ENCODE results near the gene CNNM2.

DNA sequence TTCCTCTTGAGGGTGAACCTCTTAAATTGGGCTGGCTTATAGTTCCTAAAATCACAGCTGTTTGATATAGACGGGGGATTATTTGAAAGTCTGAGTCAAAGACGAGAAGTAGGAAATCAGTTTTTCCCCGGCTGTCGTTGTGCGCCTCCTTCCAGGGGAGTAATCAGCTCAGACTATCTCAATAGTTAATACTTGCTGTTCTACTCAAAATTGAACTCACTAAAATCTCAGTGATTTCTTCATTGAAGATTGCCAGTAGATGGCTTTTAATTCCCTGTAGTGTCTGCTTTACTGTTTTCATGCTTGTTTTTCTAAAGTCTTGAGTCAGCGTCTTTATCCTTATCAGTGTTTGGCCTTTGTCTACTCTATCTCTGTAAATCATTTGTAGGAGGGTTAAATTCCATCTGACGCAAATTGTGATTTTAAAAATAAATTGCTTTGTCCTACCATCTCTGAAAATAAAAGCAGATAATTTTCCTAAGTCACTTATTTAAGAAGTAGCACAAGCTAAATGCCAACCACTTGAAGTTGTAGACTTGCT, 47.3 kb downstream of the CNNM2 start:
- TF ChIP-seq, protein P1, sequence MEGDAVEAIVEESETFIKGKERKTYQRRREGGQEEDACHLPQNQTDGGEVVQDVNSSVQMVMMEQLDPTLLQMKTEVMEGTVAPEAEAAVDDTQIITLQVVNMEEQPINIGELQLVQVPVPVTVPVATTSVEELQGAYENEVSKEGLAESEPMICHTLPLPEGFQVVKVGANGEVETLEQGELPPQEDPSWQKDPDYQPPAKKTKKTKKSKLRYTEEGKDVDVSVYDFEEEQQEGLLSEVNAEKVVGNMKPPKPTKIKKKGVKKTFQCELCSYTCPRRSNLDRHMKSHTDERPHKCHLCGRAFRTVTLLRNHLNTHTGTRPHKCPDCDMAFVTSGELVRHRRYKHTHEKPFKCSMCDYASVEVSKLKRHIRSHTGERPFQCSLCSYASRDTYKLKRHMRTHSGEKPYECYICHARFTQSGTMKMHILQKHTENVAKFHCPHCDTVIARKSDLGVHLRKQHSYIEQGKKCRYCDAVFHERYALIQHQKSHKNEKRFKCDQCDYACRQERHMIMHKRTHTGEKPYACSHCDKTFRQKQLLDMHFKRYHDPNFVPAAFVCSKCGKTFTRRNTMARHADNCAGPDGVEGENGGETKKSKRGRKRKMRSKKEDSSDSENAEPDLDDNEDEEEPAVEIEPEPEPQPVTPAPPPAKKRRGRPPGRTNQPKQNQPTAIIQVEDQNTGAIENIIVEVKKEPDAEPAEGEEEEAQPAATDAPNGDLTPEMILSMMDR (IDR thresholded peaks at IDR 0.05) = no peak
- no peak for TF ChIP-seq POLR2A (IDR thresholded peaks at IDR 0.05)

All from right lobe of liver (tissue), 4 donors.